Stimulated activated CD8-positive, alpha-beta memory T cell treated with anti-CD3 and anti-CD28 coated beads, Interleukin-7, amount 100 ng/mL, for 4 hours (primary cell): Measurements from ENCODE around the gene SMYD3.

Experiments used
- DNase-seq, 2 donors: peaks; one replicate each; pipeline ENCODE4 v3.0.0-alpha.2; 2020; ENCODE audit warnings: low read depth in 2 of 2

Gene SMYD3

GRCh38 chr1:246147524-246148461 lies 359.3 kb downstream of the SMYD3 start:
- DNase-seq, result no peak

GRCh38 chr1:246146804-246147523 lies 360.1 kb downstream of the SMYD3 start:
- DNase-seq, result no peak

- no peak for DNase-seq
Measured at GRCh38 chr1:246145900-246146299, 361.2 kb downstream of the SMYD3 start.

- DNase-seq, result no peak
Measured at GRCh38 chr1:246144931-246145330, 362.1 kb downstream of the SMYD3 start.

GRCh38 chr1:246142320-246142893 lies 364.7 kb downstream of the SMYD3 start:
- DNase-seq, result no peak

- no peak for DNase-seq
Measured at GRCh38 chr1:246141306-246141705, 365.8 kb downstream of the SMYD3 start.

GRCh38 chr1:246139745-246140182 lies 367.3 kb downstream of the SMYD3 start:
- DNase-seq, result no peak

- no peak for DNase-seq
Measured at GRCh38 chr1:246138781-246139180, 368.3 kb downstream of the SMYD3 start.

GRCh38 chr1:246136477-246136876 lies 370.6 kb downstream of the SMYD3 start:
- DNase-seq, result no peak

GRCh38 chr1:246134789-246135188 lies 372.3 kb downstream of the SMYD3 start:
- no peak for DNase-seq

- no peak for DNase-seq
Measured at GRCh38 chr1:246131095-246131494, 376.0 kb downstream of the SMYD3 start.

- no peak for DNase-seq
Measured at GRCh38 chr1:246128494-246129069, 378.5 kb downstream of the SMYD3 start.

- no peak for DNase-seq
Measured at GRCh38 chr1:246126580-246126979, 380.5 kb downstream of the SMYD3 start.

- DNase-seq, result no peak
Measured at GRCh38 chr1:246122071-246122470, 385.0 kb downstream of the SMYD3 start.

GRCh38 chr1:246121533-246121932 lies 385.5 kb downstream of the SMYD3 start:
- DNase-seq, result no peak

- peak in 1 of 2 donors; percentile 8 for DNase-seq
Measured at GRCh38 chr1:246117066-246117791, 389.9 kb downstream of the SMYD3 start.

GRCh38 chr1:246114369-246114768 lies 392.7 kb downstream of the SMYD3 start:
- no peak for DNase-seq

- no peak for DNase-seq
Measured at GRCh38 chr1:246113555-246114095, 393.5 kb downstream of the SMYD3 start.

- no peak for DNase-seq
Measured at GRCh38 chr1:246111570-246111969, 395.5 kb downstream of the SMYD3 start.

- no peak for DNase-seq
Measured at GRCh38 chr1:246110343-246111219, 396.5 kb downstream of the SMYD3 start.
